ENCODE data around the gene TCAF2. TPM values are rescaled to one million over a fixed set of nuclear protein-coding genes. Genes with fewer than 3 reads are reported as not detected.
"Not testable (repeated sequence)": the region's sequence is repeated elsewhere in the genome, so short reads cannot be mapped to it uniquely, and the experiment has no call there.

Gene TCAF2
- total RNA-seq, 5 donors from 2014 or later (not counting 1 experiment from before 2014, with no cell fraction given): 23.4 to 36.4 (median 31.8) TPM

DNA sequence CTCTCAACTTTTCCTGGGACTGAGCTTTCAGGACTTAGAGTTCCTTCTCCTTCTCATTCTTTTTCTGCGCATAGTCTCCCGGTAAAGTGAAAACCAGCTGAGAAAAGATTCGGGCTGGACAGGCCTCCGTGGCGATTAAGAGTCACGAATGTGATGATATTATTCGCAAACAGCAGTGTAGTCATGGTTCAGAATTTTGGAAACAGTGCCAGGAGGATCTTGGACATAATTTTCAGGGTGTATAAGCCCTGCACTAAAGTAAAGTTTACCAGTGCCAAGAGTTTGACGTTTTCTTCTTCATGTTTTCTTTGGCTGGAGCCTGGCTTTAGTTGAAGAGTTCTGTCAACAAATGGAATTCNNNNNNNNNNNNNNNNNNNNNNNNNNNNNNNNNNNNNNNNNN lies 29.7 kb downstream of the TCAF2 start:
- H3K9me3 Mint-ChIP-seq; H3K27ac ChIP-seq (ENCODE audit: low read length); H3K9me3 ChIP-seq; H3K27me3 Mint-ChIP-seq; ATAC-seq (replicated peaks in 1 of 4); POLR2A ChIA-PET; H3K36me3 Mint-ChIP-seq; H3K4me1 Mint-ChIP-seq; H3K27me3 ChIP-seq (replicated peaks in 1 of 2; ENCODE audit: control insufficient read depth in 2 of 2, extremely low read depth in 1 of 2, insufficient read depth in 2 of 2, low read length in 1 of 2); H3K4me3 Mint-ChIP-seq; DNase-seq; H3K4me3 ChIP-seq (ENCODE audit: control insufficient read depth in 1 of 2, extremely low read depth in 1 of 2, low read length in 1 of 2); H3K27ac Mint-ChIP-seq; H3K4me1 ChIP-seq (ENCODE audit: control insufficient read depth in 1 of 2, extremely low read depth in 1 of 2, insufficient read depth in 2 of 2, low read length in 2 of 2); H3K36me3 ChIP-seq (ENCODE audit: control insufficient read depth in 2 of 2, extremely low read depth in 1 of 2, insufficient read depth in 1 of 2, low read length in 1 of 2); CTCF ChIA-PET: not testable (repeated sequence)
- WGBS (ENCODE audit: insufficient coverage): no CpG with 5 or more reads among the region's 8 CpGs

Other genes starting within 250 kb of the TCAF2 start
- 100 to 1,000 TPM; 107 to 186 (median 159) TPM for gene ZYX, start 239.6 kb upstream of the TCAF2 start, total RNA-seq
- 10 to 100 TPM; 23.8 to 49.8 (median 43.5) TPM for gene EPHA1, start 212.1 kb upstream of the TCAF2 start, total RNA-seq
- 1 to 10 TPM in 2 of 5 donors, under 1 TPM in 2, not detected in 1; 0.38 to 2.4 (median 1.0) TPM for gene TAS2R60, start 177.5 kb upstream of the TCAF2 start, total RNA-seq
- gene TAS2R41, start 143.1 kb upstream of the TCAF2 start, total RNA-seq: 1 to 10 TPM in 2 of 5 donors, under 1 TPM in 3; 0.28 to 2.5 (median 0.93) TPM
- gene CTAGE15, start 49.2 kb upstream of the TCAF2 start, total RNA-seq: 1 to 10 TPM in 1 of 5 donors, under 1 TPM in 3, not detected in 1; 0.59 to 1.7 (median 0.78) TPM
- 1 to 10 TPM; 1.1 to 2.2 (median 1.4) TPM for gene CTAGE6, start 136.7 kb downstream of the TCAF2 start, total RNA-seq

All from T-cell (primary cell).